Stimulated activated CD4-positive, alpha-beta T cell treated with anti-CD3 and anti-CD28 coated beads, Interleukin-1b, Interleukin-23, amount 100 ng/mL, for 1 hour (primary cell): Measurements from ENCODE around the gene INPP5J.
"Not testable (repeated sequence)": the region's sequence is repeated elsewhere in the genome, so short reads cannot be mapped to it uniquely, and the experiment has no call there.

Source experiments
- DNase-seq, 2 donors: peaks; one replicate each; pipeline ENCODE4 v3.0.0-alpha.2; 2020; ENCODE audit warnings: low read depth in 2 of 2

Gene INPP5J, protein sequence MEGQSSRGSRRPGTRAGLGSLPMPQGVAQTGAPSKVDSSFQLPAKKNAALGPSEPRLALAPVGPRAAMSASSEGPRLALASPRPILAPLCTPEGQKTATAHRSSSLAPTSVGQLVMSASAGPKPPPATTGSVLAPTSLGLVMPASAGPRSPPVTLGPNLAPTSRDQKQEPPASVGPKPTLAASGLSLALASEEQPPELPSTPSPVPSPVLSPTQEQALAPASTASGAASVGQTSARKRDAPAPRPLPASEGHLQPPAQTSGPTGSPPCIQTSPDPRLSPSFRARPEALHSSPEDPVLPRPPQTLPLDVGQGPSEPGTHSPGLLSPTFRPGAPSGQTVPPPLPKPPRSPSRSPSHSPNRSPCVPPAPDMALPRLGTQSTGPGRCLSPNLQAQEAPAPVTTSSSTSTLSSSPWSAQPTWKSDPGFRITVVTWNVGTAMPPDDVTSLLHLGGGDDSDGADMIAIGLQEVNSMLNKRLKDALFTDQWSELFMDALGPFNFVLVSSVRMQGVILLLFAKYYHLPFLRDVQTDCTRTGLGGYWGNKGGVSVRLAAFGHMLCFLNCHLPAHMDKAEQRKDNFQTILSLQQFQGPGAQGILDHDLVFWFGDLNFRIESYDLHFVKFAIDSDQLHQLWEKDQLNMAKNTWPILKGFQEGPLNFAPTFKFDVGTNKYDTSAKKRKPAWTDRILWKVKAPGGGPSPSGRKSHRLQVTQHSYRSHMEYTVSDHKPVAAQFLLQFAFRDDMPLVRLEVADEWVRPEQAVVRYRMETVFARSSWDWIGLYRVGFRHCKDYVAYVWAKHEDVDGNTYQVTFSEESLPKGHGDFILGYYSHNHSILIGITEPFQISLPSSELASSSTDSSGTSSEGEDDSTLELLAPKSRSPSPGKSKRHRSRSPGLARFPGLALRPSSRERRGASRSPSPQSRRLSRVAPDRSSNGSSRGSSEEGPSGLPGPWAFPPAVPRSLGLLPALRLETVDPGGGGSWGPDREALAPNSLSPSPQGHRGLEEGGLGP

DNA sequence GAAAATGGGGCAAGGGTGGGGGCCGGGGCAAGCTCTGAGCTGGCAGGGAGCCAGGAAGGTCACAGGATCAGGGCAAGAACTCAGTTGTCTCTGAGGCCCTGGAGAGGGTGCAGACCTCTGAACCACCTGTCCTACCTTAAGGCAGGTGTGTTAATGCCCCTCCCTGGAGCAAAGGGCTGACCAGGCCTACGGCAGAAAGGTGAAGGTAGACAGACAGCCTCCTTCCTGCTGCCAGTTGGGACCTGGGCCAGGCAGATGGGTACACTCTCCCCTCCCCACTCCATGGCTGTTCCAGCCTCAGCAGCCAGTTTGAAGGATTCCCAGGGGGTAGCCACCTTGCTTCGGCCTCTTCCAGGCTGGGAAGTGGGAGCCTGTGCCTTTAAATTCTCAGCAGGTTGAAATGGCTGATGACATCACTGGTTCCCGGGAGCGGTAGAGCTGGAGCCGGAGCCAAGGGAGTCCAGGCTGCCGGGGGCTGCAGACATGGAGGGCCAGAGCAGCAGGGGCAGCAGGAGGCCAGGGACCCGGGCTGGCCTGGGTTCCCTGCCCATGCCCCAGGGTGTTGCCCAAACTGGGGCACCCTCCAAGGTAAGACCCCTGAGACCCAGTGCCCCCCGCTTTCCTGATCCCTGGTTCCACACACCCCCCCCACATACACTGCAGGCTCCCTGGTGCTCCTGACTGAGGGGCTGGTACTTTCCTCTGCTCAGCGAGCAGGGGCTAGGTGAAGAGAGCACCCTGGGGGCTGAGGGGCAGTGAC, at the start of gene INPP5J:
TSS of gene INPP5J (plus strand) at position 435 of the 760 bp plus-strand sequence. CDS start at position 484, 49 bp downstream.
- DNase-seq, result no peak

DNA sequence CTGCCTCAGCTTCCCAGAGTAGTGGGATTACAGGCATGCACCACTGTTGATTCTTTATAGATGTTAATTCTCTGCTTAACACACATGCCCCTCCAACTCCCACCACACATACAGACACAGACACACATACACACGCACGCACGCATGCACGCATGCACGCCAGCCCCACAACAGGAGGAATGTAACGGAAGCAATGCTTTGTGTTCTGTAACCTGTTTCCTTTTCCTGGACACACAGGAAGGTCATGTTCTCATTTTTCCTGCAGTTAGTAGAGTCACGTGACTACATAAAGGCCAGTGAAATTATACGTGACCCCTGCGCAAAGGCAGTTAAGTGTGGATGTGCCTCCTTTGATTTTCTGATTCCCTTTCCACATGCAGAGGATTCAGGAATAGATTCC, 49.6 kb upstream of the INPP5J start:
- not testable (repeated sequence) for DNase-seq

- DNase-seq, result not testable (repeated sequence)
These were observed 49.1 kb upstream of the INPP5J start for GRCh38 chr22:31073545-31074145.

DNA sequence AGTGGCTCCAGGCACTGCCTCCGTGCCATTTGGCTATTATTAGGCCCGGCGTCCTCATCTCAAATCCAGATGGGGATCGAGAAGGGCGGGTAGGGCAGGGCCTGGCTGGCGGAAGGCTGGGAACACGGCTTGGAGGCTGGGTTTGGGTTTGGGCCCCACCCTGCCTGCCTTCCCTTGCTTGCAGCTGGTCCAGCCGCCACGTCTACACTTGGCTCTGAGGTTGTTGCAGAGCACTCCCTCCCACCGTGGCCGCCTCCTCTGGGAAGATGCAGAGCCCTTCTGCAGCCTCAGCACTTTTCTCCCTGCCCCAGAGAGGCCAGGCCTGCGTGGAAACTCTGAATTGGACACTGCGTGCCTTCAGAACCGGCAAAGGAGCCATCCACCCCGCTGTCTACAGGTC, 46.8 kb upstream of the INPP5J start:
- no peak for DNase-seq

- no peak for DNase-seq
These were observed 45.1 kb upstream of the INPP5J start for GRCh38 chr22:31077681-31078080.

DNA sequence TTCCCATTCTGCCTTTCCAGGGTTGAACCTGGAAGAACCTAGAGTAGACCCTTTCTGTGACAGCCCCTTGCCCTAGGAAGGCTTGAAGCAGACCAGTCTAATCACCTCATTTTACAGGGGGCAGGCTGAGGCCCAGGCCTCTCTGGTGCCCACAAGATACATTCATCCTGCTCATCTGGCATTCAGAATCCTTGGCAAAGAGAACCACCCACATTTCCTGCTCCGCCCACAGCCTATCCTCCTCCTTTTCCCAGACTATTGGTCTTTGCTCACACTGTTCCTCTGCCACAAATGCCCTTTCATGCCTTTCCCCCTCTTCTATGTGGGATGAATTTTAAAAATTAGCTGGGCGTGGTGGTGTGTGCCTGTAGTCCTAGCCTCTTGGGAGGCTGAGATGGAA, 44.4 kb upstream of the INPP5J start:
- not testable (repeated sequence) for DNase-seq

DNA sequence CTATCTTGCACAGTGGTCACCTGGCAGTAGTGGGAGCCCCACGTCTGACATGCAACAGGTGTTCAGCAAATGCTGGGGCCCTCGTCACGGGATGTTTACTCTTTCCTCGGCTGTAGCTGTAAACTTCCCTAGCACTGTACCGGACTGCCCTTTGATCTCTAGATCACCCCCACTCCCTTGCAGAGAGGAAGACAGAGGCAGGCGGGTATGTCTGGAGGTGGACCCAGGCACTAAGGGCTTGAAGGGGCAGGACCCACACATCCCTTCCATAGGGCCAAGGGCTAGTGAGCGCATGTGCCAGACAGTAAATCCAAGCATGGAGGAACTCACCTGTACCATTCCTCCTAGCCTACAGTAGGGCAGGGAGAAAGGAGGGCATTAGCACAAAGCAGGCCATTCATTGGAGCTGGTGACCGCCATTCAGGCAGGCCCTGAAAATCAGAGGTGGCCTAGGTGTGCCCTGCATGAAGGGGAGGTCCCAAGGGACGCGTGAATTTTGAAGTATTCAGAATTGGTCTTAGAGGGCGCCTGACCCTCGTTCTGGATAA, 43.6 kb upstream of the INPP5J start:
- DNase-seq, result no peak

DNA sequence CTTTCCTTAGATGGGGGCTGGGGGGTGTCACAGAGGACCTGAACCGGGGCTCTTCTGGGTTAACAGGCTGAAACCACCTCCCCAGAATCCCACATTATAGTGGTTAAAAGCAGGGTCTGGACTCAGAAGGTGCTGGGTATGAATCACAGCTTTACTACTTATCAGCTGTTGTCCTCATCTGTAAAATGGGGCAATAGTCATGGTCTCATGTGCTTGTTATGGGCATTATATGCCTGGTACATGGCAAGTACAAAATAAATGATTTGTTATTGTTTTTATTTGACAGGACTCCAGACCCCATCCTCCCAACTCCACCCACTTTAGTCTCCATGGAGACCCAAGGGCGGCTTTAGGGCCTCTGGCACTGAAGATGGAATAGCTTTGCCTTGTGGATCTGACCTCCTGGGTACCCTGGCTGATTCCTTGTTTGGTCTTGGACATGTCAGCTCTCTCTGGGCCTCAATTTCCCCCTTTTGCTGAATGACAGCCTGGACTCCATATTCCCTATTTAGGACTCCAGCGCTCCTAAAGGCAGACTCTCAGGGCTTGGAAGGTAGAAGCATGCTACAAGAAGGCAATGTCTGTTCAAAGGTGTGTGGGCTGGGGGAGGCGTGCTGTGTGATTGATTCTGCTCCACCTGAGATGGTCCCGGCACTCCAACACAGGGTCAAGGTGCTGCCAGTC, 42.5 kb upstream of the INPP5J start:
- no peak for DNase-seq

DNA sequence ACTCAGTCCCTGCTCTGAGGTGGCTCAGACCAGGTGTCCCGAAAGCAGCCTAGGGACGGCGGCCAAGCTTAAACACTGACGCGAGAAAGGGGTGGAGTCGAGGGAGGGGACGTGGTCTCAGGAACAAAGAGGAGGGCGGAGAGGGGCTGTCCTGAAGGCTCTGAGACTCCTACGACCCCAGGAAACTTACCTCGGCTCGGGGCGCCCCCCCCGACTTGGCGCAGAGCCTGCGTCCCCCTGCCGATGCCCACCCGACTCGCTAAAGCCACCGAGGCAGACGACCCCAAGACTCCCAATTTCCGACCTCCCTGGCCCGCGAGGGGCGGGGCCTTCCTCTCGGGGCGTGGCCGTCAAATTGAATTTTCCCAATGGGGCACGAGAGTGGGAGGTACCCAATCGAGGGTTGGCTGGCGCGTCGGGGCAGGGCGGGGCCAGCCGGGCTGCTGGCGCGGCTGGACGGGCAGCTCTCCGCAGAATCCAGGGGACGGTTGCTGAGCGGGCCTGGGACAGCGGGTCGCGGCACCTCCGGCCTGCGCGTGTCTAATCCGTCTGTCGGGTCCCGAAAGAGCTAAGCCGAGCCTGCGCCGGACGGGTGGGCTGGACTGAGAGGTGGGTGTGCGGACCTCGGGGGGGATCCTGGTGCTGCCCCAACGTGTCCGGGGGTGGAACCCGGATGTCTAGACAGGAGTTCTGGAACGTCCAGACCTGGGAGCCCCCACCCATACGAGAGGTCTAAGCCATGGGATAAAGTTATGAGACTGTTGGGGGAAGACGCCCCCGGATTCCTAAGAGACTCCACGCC, 41.7 kb upstream of the INPP5J start, which contains the start of gene SMTN:
TSS of gene SMTN (plus strand) at position 471 of the 802 bp plus-strand sequence. CDS start 1,941 bp downstream, outside the sequence.
- peak; percentile 62 to 85 for DNase-seq

DNA sequence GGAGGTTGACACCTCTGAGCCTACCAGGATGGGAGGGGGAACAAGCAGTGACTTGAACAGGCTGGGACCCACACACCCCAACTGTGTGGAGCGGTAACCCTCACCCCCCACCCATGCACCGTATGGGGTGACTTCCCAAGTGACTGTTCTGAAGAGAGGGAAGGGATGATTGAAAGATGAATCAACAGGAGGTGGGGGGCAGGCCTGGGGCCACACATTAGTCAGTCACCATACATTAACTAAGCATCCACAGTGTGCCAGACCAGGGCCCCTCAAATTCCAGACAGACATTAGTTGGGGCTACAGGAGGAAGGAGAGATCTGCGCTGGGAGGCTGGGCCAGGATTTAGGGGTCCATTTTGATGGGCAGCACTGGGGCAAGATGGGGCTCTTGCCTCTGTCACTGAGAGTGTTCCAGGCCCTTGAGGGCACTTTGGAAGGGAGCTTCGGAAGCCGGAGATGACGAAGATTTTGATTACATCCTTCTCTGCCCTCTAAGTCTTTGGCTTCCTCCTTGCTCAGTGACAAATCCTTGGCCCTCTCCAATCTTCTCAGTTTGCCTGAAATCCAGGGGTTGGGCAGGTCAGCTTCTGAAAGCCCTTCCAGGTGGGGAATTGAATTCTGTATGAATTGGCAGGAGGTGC, 40.7 kb upstream of the INPP5J start:
- DNase-seq, result no peak

- DNase-seq, result peak in 1 of 2 donors; percentile 48
These were observed 40.0 kb upstream of the INPP5J start for GRCh38 chr22:31082606-31083376.

DNA sequence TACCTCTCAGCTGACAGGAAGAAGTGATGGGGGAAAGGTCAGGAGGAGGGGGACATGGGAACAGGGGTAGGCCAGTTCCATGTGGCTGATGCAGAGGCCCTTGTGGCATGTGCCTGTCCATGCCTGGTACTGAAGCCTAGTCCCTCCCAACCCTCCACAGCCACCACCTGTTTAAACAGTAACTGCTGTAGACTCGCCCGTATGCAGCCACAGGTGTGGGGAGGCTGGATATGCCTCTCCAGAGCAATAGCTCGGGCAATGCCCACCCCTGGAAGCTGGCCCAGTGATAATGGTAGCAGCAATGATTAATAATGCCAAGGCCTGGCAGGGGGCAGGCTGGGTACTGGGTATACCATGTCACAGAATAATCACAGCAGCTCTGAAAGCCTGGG, 39.4 kb upstream of the INPP5J start:
- DNase-seq, result no peak

DNA sequence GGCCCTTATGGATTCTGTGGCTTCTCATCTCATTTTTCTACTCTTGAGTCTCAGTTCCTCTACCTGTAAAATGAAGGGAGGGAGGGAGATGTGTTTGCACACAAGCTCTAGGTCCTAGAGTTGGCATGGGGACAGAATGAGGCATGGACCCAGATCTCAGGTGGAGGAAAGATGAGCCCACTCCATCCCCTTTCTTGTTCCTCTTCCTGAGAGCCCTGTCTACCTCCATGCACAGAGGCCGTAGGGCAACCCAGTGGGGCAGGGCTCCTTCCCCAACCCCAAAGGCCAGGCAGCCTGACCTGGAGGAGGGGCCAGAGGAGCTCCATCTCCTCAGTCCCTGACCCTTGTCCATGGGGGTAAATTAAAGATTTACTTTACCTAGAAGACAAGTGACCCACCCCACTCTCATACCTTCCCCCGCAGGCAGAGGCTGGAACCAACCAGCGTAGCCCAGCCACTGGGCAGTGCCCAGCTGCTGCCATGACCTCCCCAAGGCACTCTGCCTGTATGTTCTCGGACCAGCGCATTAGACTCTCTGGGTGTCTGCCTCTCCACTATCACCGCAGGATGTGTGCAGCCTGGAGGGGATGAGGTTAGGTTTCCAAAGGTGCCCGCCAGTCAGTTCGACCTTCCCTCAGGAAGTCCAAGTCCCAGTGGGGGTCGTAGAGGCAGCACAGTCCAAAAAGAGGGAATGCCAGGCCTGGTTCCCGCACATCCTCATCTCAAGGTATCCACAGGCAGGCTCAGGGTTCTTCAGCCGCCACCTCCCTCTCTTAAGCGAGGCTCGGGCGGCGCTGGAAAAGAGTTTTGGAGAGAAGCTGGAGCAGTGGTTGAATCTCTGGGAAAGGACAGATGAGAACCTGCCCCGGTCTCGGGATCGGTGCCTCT, 38.6 kb upstream of the INPP5J start:
- DNase-seq, result no peak

DNA sequence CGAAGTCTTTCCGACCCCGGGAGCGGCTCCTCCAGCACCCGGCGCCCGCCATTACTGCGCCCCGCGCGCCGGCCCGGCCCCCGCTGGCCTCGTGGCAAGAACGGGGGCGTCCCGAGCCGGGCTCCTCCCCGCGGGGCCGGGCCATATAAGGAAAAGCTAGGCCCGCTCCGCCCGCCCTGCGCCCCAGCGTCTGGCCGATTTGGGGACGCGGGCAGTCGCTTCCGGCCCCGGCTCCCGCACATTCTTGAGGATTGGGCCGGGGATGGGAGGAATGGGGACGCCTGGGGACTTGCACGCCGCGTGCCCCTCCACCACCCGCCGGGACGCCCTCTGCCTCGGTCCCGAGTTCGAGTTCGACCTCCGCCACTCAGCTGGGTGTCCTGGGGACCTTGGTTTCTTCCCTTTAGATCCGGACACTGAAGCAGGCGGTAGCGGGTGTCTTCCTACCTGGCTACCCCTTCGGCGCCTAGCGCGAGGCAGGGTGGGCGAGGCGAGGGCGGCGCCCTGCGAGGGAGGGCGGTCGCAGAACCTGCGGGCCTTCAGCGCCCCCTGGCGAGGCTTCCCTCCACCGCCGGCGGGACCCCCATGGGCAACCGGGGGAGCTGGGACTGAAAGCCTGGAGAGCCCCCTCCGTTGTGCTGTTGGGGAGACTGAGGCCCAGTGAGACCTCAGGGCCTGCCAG, 37.8 kb upstream of the INPP5J start:
- peak; percentile 69 to 80 for DNase-seq

- no peak for DNase-seq
These were observed 37.3 kb upstream of the INPP5J start for GRCh38 chr22:31085493-31085824.

DNA sequence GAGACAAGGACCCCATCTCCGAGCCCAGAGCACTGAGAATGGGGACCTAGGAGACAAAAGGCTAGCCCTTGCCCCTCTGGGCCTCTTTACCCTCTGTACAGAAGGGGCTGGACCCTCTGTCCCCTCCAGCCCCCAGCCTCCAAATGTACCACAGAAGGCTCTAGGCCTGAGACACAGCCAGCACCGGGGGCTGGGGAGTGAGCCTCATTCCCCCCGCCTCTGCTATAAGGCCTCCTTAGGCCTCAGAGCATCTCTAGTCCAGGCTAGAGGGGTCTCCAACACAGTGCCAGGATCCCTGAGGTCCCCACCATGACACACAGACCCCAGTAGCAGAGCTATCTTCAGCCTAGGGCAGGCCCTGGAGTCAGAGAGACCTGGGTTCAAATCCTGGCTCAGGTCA, 36.8 kb upstream of the INPP5J start:
- no peak for DNase-seq
